ENCODE results near the gene ZFYVE9. TPM values are rescaled to one million over a fixed set of nuclear protein-coding genes. Genes with fewer than 3 reads are reported as not detected.

ZFYVE9 gene
- polyA plus RNA-seq, 1 donor from 2014 or later, result 18.1 TPM

- Histone ChIP-seq H3K9ac (ENCODE audit: low read length) (no peak overlapping the region), H3K27me3 (ENCODE audit: insufficient read depth, low read depth, low read length) (no peaks in the 10 kb centered on the region), H2AFZ (ENCODE audit: low read depth, low read length) (no peak overlapping the region), H3K9me2 (ENCODE audit: insufficient read depth, low read length) (no peaks in the 10 kb centered on the region), H4K20me1 (ENCODE audit: insufficient read depth) (no peaks in the 10 kb centered on the region), H3K9me3 (ENCODE audit: low read length) (no peaks in the 10 kb centered on the region), H3K4me3 (ENCODE audit: low read length) (no peak overlapping the region), H3K79me2 (replicated peaks; ENCODE audit: insufficient read depth, low read length) (no peaks in the 10 kb centered on the region), H3K36me3 (ENCODE audit: insufficient read depth, low read length) (no peaks in the 10 kb centered on the region), H3K27ac (ENCODE audit: low read length) (no peak overlapping the region), H3K4me2 (ENCODE audit: low read length) (no peak overlapping the region), H3F3A (ENCODE audit: insufficient read depth, low read length, poor library complexity, severe bottlenecking) (no peaks in the 10 kb centered on the region)
- TF ChIP-seq POLR2AphosphoS5 (IDR thresholded peaks at IDR 0.05), result no peak
- no peak for TF ChIP-seq EP300 (conservative IDR thresholded peaks at IDR 0.05; ENCODE audit: poor library complexity, severe bottlenecking)
- no peak for TF ChIP-seq SMC3 (conservative IDR thresholded peaks at IDR 0.05; ENCODE audit: poor library complexity)
- TF ChIP-seq, protein P1, sequence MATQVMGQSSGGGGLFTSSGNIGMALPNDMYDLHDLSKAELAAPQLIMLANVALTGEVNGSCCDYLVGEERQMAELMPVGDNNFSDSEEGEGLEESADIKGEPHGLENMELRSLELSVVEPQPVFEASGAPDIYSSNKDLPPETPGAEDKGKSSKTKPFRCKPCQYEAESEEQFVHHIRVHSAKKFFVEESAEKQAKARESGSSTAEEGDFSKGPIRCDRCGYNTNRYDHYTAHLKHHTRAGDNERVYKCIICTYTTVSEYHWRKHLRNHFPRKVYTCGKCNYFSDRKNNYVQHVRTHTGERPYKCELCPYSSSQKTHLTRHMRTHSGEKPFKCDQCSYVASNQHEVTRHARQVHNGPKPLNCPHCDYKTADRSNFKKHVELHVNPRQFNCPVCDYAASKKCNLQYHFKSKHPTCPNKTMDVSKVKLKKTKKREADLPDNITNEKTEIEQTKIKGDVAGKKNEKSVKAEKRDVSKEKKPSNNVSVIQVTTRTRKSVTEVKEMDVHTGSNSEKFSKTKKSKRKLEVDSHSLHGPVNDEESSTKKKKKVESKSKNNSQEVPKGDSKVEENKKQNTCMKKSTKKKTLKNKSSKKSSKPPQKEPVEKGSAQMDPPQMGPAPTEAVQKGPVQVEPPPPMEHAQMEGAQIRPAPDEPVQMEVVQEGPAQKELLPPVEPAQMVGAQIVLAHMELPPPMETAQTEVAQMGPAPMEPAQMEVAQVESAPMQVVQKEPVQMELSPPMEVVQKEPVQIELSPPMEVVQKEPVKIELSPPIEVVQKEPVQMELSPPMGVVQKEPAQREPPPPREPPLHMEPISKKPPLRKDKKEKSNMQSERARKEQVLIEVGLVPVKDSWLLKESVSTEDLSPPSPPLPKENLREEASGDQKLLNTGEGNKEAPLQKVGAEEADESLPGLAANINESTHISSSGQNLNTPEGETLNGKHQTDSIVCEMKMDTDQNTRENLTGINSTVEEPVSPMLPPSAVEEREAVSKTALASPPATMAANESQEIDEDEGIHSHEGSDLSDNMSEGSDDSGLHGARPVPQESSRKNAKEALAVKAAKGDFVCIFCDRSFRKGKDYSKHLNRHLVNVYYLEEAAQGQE (IDR thresholded peaks at IDR 0.05; ENCODE audit: borderline replicate concordance), result no peak
- no peak for TF ChIP-seq TAF1 (IDR thresholded peaks at IDR 0.05; ENCODE audit: low read depth)
- TF ChIP-seq CTCF (IDR thresholded peaks at IDR 0.05; ENCODE audit: poor library complexity, severe bottlenecking), result no peak
- no peak for TF ChIP-seq EZH2 (IDR thresholded peaks at IDR 0.05; ENCODE audit: borderline replicate concordance, insufficient read depth, low read length, poor library complexity, severe bottlenecking)
These were observed 16.3 kb downstream of the ZFYVE9 start for GRCh38 chr1:52158218-52158617.

DNA sequence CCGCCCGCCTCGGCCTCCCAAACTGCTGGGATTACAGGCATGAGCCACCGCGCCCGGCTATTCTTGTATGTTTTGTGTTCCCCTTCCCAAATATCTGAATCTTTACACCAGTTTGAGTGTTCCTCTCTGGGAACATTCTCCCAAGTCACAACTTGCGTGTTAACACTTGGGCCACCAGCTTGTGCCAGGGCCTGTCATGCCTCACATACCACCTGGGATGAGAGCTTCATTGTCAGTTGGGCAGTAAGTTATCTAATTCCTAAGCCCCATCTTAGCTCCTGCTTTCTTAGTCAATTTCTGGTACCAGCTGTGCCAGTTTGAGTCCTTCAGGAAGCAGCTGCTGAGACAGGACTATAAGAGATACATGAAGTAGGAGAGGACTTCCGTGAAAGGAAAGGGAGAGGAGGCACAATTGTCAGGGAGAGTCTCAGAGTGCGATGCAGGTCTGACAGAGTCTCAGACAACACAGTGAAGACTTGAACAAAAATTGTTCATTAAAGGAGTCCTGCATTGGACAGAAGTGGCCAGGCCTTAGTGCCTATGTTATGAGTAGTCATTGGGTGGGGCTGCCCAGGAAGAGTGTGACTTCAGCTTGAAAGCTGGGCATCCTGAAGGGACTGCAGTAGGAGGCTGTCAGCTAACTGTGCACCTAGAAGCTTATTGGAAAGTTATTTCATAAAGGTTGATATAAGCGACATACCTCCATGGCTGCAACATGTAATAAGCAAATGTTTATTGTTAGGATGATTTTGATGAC is 17.3 kb downstream of the ZFYVE9 start:
- H3K9ac ChIP-seq (ENCODE audit: low read length), result no peak overlapping the region
- H3K4me3 ChIP-seq (ENCODE audit: low read length), result no peak overlapping the region
- no peaks in the 10 kb centered on the region for H3K27me3 ChIP-seq (ENCODE audit: insufficient read depth, low read depth, low read length)
- H3K79me2 ChIP-seq (replicated peaks; ENCODE audit: insufficient read depth, low read length), result no peaks in the 10 kb centered on the region
- no peaks in the 10 kb centered on the region for H4K20me1 ChIP-seq (ENCODE audit: insufficient read depth)
- H3K27ac ChIP-seq (ENCODE audit: low read length), result no peak overlapping the region
- TF ChIP-seq POLR2AphosphoS5 (IDR thresholded peaks at IDR 0.05) (no peak), EP300 (conservative IDR thresholded peaks at IDR 0.05; ENCODE audit: poor library complexity, severe bottlenecking) (no peak), TAF1 (IDR thresholded peaks at IDR 0.05; ENCODE audit: low read depth) (no peak), SMC3 (conservative IDR thresholded peaks at IDR 0.05; ENCODE audit: poor library complexity) (no peak), EZH2 (IDR thresholded peaks at IDR 0.05; ENCODE audit: borderline replicate concordance, insufficient read depth, low read length, poor library complexity, severe bottlenecking) (no peak), MXI1 (conservative IDR thresholded peaks at IDR 0.05; ENCODE audit: poor library complexity, severe bottlenecking) (no peak), RAD21 (conservative IDR thresholded peaks at IDR 0.05) (no peak), CTCF (IDR thresholded peaks at IDR 0.05; ENCODE audit: poor library complexity, severe bottlenecking) (no peak)
- TF ChIP-seq, protein P1 (IDR thresholded peaks at IDR 0.05; ENCODE audit: borderline replicate concordance), result no peak
- H2AFZ ChIP-seq (ENCODE audit: low read depth, low read length), result no peak overlapping the region
- no peak overlapping the region for H3K4me2 ChIP-seq (ENCODE audit: low read length)
- no peaks in the 10 kb centered on the region for H3K9me2 ChIP-seq (ENCODE audit: insufficient read depth, low read length)
- H3K9me3 ChIP-seq (ENCODE audit: low read length), result no peaks in the 10 kb centered on the region
- H3K36me3 ChIP-seq (ENCODE audit: insufficient read depth, low read length), result no peaks in the 10 kb centered on the region
- no peaks in the 10 kb centered on the region for H3F3A ChIP-seq (ENCODE audit: insufficient read depth, low read length, poor library complexity, severe bottlenecking)
